Measurements from ENCODE around the gene SURF2.

- no peak for TF ChIP-seq POLR2A (IDR thresholded peaks at IDR 0.05; ENCODE audit: low read length)
- no peak for TF ChIP-seq GATA1 (IDR thresholded peaks at IDR 0.05; ENCODE audit: low read depth, low read length)
Measured at GRCh38 chr9:133402689-133403088, 46.3 kb downstream of the SURF2 start.
